GM12891 (cell line): ENCODE results near the gene OR1M1.

Experiments used
- PAX5 ChIP-seq: IDR thresholded peaks from 2 replicates; pipeline ENCODE4 v1.6.1; 2011; ENCODE audit warnings: low read length, moderate library complexity, mild to moderate bottlenecking; ENCODE audit not compliant: insufficient read depth, severe bottlenecking
- POLR2A ChIP-seq: IDR thresholded peaks from 2 replicates; pipeline ENCODE4 v1.6.1; 2011; ENCODE audit warnings: low read depth, low read length, control low read depth
- POLR2AphosphoS5 ChIP-seq: IDR thresholded peaks from 2 replicates; pipeline ENCODE4 v1.6.1; 2011; ENCODE audit warnings: low read depth, low read length, control low read depth
- POU2F2 ChIP-seq: IDR thresholded peaks from 2 replicates; pipeline ENCODE4 v1.6.1; 2011; ENCODE audit warnings: low read depth, mild to moderate bottlenecking, control low read depth, low read length, moderate library complexity
- SPI1 ChIP-seq: IDR thresholded peaks from 2 replicates; pipeline ENCODE4 v1.6.1; 2011; ENCODE audit warnings: low read depth, low read length, control low read depth
- TAF1 ChIP-seq: IDR thresholded peaks from 2 replicates; pipeline ENCODE4 v1.6.1; 2011; ENCODE audit warnings: low read depth, low read length, control low read depth

GRCh38 chr19:9054207-9054606 lies 32.7 kb upstream of the OR1M1 start:
- TF ChIP-seq POLR2AphosphoS5 (no peak), POLR2A (no peak), POU2F2 (no peak), TAF1 (no peak), PAX5 (no peak), SPI1 (no peak)
